Measurements from ENCODE around the gene FBXW4.
"Not testable (repeated sequence)": the region's sequence is repeated elsewhere in the genome, so short reads cannot be mapped to it uniquely, and the experiment has no call there.

FBXW4 gene

DNA sequence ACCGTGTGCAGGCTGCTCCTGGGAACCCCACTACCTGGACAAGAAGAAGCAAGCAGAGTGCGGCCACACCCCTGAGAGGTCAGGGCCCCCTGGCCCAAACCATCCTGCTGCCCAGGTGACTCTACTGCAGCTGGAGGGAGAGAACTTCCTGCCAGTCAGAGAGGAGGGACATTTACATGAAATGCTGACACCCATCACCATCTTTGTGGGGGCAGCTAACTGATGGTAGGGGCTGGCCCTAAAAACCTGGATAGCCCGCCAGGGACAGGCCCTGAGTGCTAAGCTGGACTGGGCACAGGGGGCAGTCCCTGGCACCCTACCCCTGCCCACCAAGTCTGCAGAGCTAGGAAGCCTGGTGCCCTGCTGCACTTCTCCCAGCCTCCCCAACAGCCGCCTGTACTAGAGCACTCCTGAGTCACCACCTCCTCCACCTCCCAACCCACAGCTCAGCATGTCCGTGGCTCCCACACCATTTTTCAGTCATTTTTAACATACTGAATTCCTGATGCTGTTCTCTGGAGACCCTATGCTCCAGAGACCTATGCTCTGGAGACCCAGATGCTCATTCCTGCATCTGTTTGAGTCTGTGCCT is 79.3 kb downstream of the FBXW4 start:
- DNase-seq, result no peak

DNA sequence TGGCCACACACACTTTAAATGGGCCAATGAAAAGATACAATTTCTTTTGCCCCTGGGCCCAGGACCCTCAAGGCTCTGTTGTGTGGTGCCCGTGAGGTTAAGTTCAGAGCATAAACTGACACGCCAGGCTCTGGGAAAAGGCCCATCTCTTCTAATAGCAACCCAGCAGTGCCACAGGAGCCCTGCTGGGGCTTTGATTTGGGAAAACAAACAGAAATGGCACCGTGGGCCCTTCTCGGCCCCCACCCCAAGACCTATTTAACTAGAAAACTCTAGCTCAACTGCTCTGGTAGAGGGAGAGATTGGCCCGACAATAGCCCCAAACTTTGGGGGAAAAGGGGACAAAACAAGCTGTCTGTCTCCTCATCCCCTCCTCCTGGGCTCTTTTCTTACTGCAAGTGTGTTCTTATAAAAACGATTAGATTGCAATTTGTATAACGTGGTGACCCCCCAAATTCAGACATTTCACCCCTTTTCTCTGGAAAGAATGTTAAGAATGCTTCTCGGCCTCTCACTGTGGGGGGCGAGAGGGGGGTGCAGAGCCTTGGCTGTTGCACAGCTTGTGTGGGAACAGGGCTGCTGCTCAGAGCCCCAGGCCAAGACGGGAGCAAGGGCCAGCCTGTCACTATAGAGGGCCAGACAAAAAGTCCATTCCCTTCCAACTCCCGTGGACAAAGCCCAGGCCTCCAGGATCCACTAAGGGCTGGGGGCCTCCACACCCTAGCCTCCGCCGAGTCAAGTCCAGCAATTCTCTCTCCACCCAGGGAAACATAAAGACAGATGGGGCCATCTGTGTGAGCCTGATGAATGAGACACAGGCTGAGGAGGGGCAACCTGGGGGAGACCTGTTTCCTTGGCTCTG is 80.1 kb downstream of the FBXW4 start:
- no peak for DNase-seq

- DNase-seq, result no peak
These were observed 81.3 kb downstream of the FBXW4 start for GRCh38 chr10:101613646-101614045.

DNA sequence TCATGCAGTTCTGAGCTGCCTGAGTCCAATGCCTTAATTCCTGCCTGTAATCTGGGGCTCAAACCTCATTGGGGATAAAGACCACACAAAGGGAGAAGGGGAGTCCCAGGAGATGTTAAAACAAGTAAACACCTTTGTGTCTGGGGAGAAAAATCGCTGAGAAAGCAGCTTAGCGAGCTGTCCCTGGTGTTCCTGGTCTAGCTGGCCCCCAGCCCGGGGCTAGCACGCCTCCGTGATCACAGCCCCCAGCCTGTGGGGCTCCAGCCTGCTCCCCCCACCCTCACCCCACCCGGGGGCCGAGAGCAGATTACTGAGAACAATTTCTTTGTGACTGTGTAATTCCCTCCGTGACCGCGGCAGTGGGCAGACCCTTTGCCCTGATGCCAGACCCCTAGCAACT is 82.1 kb downstream of the FBXW4 start:
- no peak for DNase-seq

DNA sequence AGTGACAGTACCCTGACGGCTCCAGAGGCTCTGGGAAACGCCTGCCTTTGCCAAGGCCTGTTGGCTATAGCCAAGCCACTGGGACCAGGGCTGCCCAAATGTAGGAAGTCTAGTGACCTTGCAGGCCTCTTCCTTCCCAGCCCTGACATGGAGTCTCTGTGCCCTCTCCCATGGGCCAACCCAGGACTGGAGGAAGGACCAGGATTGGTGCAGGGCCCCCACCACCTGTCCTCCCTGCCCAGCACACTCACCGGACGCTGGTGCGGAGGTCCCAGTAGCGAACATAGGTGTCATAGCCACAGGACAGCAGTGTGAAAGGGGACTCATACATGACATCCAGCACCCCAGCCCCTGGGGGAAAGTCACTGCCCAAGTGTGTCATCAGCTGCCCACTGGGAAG is 82.9 kb downstream of the FBXW4 start:
- no peak for DNase-seq

DNA sequence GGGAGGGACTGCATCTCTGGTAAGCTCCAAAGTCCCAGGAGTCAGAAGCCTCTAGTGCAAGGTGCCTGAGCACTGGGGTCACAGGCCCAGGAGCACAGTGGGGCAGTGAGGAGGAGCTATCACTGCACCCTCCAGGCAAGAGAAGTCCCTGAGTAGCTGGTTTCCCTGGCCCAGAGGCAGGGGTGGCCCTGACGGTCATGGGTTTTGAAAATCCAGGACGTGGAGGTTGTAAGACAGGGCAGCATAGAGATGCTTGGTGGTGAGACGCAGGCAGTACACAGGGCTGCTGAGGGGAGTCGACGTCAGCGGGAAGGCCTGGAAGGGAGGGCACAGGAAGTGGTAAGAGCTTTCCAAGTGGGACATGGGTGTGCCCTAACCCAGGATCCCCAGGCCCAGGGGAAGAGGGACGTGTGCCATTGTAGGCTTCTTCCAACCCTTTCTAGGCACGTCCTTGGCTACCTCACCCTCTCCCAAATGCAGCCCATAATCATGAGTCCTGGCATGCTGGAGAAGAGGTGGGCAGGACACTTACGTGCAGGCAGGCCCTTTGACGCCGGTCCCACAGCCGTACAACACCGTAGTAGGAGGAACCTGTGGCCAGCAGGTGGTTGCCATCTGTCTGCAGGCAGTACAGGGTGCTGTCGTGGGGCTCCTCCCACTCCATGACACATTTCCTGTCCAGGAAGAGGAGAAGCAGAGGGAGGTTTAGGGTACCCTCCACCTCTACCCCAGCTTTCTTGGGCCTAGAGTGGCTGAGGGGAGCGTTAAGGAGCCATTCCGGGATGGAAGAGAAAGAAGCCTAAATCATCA is 83.7 kb downstream of the FBXW4 start:
- DNase-seq, result peak; percentile 28

DNA sequence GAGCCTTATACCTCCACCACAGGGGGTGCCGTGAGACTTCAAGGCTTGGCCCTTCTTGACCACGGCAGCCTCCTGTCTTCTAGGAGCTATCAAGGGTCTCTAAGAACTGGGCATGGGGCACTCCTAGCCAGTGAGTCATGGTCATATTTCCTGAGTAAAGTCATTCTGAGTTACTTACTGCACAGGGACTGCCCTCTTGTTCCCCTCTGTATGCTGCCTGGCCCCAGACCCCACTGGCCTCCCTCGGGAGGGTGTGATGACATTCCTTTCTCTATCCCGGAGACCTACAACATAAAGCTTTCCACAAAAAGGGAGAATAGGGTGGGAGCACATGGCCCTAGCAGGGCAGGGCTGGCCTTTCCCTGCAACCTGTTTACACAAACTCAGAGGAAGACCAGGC is 85.5 kb downstream of the FBXW4 start:
- no peak for DNase-seq

DNA sequence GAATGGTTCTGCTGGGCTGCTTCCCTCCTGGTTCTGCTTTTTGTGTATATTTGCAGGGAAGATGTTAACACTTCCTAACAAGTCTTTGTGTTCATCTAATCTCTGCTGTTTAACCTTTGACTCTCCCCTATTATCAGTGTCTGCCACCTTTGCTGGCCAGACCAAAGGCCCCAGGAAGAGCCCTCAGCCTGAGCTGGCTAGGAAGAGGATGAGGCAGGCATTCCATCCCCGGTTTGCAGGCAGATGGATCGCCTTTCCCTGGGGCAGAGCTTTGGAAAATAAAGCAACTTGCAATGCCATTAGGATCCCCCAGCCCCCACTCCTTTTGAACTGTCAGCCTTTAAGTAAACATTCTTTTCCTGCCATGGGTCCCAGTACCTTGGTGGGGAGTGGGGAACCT is 87.8 kb downstream of the FBXW4 start:
- no peak for DNase-seq

DNA sequence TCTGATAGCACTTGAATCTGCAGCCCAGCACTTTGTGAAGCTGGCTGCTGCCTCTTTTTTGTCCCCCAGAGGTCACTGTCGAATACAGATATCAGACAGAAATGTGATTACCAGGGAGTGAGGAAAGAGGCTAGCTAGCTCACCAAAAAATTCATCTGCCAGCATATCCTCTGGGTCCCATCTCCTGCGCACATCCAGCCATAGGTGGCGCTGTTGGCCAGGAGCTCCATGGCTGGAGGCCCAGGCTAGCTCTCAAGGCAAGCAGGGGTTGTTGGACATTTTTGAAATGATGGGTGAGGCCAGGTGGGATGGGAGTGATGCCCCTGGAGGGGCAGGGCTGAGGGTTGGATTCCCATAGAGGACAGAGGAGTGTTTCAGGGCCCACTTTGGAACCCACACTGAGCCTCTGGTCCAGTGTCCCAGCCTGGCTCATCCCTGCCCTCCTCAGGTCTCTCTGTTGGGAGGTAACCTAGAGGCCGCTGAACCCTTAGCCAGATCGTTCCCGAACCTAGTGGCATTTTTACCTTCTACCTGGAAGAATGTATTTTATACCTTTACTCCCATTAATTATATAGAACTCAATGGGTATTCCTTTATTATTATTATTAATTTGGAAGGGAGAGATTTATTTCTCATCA is 92.1 kb downstream of the FBXW4 start:
- peak; percentile 88 for DNase-seq

DNA sequence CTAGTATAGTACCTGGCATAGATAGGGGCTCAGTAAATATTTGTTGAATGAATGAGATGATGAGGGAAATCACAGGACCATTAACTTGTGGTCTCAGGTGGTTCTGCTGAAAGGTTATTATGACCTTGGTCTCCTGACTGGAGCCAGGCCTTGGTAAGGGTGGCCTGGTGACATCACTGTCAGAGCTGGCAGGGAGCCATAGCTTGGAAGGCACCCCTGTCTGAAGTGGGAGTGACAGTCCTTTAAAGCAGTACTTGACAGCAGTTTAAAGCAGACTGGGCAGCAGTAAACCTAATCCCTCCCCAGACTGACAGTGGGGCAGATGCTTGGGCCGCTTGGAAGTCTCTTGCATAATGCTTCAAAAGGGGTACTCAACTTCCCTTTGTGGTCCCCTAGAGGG is 93.4 kb downstream of the FBXW4 start:
- DNase-seq, result no peak

DNA sequence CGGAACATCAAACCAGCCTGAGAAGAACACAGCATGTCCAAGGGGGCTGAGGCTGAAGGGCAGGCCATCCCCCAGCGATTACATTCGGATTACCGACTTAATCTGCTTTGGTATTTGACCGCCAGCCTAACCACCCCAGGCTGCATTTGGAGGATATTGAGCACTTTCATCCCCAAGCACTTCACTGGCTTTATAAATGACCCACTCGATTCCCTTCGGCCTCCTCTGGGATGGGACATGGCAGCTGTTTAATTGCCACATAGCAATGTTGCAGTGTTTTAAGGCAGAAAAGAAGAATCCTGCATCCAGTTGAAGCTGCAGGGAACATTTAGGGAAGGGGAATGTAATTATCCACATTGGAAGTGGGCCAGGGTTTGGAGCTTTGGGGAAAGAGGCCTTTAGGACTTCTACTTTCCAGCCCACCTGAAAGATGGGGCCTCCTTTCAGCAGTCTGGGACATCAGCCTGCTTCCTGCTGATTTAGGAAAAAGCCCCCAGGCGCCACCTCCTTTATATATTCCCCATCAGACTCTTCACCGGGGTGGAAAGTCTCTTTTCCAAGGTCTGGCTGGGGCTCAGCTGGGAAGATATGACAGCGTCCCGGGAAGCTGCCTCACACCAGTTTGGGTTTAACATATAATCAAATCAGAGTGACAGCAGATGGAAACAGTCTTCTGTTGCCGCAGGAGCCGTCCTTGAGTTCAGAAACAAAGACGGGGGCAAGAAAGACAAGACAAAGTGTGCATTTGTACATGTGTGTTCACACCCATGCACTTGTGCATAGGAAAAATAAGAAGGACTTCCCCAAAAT is 97.7 kb downstream of the FBXW4 start:
- DNase-seq, result no peak

DNA sequence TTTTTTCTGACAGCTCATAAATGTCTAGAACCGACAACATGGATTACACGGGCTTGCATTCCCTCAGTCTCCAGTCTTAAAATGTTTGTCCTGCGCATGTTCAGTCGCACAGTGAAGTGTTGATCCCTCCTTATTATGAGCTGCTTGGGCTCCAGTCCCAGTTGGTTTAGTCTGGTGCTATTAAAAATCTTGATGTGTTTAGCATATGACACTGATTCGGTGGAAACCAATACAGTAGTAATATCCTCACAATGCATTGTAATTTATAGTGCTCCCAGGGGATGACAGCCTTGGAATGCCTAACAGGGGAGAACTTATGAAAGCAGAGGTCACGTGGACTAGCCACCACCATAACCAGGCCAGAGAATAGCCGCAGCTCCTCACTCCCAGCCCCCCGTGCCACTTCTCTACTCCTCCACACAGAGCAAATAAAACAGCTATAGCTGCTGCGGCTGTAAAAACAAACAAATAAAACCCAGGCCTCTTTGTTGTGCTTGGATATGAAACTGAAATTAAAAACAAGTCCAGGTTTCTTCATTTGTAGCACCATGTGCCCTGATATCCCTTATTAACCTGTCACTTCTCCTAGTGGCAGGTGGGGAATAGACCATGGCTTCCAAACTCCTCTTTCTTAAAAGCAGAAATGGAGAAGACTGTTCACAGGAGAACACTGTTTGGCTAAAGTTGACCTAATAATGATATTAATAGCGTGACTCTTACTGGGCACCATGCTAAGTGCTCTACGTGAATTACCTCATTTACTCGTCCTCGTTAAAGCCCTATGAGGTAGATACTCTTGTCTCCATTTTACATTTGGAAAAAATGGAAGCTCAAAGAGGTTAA is 99.2 kb downstream of the FBXW4 start:
- DNase-seq, result no peak

DNA sequence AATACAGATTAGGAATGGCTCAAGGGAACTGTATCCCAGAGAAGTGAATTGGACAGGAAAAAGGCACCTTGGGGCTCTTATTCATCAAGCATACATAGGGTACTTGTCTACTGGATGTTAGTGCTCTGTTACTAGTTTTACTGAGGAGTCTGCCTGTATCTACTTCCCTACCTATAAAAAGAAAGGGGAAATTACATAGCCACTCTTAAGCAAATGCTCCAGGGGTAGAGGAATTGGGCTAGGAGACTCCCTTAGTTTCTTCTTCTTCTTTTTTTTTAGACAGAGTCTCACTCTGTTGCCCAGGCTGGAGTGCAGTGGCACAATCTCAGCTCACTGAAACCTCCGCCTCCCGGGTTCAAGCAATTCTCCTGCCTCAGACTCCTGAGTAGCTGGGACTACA is 101.6 kb downstream of the FBXW4 start:
- DNase-seq, result not testable (repeated sequence)

DNA sequence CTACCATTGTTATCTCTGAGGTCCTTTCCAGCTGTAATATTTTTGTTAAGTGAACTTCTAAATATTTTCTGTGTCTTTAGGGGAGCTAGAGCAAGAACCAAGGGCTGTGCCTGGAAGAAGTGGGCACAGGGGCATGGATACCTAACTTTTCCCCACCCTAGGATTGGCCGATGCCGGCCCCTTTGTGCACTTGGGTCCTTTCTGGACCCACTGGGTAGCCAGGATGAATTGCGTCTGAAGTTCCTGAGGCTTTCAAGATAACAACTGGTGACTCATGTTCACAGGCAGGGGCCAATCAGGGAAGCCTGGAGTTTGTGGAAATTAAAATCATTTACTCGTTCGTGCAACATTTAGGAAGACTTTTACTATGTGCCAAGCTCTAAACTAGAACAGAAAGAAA is 106.1 kb downstream of the FBXW4 start:
- no peak for DNase-seq

DNA sequence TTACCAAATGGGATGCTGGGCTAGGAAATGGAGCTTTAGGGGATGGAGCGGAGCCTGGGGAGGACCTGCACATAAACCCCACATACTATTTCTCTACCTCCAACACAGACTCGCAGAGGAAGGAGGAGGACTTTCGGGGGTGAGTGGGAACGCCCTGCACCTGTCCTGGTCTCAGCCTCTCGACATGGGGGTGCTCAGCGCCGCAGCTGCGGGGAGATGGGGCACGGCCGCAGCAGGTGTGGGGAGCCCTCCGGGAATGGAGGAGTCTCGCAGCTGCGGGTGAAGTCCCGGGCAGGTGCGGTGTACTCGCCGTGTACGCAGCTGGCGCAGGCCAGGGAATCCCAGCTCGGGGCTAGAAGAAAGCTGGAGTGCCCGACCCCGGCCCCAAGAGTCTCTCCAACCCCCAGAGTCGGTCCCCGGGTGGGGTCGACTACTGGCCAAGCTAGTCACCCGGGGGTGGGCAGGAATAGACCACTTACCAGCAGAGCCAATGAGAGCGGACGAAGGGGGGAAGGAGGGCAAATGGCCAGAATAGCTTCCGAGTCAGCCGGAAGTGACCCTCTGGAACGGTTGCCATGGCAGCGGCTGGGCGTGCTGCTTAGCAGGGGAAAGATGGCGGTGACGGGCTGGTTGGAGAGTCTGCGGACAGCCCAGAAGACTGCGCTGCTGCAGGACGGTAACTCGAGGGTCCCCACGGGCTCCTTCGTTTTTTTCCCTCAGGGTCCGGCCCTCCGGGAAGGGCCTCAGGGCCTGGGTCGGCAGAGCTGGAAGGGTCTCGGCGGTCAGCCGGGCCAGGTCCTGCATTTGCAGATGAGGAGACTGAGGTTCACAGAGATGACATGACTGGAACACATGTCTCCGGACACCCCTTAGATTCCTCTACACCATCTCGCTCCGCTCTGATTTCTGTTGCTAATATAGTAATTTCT is 107.0 kb downstream of the FBXW4 start, which contains the start of the genes DPCD and POLL:
TSS of gene DPCD (plus strand) at position 597 of the 929 bp plus-strand sequence. CDS start at position 613, 16 bp downstream.
TSS of gene POLL (minus strand) at position 533 of the 929 bp plus-strand sequence. CDS start 897 bp downstream, outside the sequence.
- DNase-seq, result peak; percentile 95

- DNase-seq, result no peak
These were observed 109.1 kb downstream of the FBXW4 start for GRCh38 chr10:101585841-101586240.

- DNase-seq, result no peak
These were observed 114.2 kb downstream of the FBXW4 start for GRCh38 chr10:101580486-101581399.

GRCh38 chr10:101579516-101579870 is 115.5 kb downstream of the FBXW4 start:
- no peak for DNase-seq
